Liver (tissue), 9 donors: Measurements from ENCODE around the gene PPP2R5B. TPM values are rescaled to one million over a fixed set of nuclear protein-coding genes. Genes with fewer than 3 reads are reported as not detected.

Experiments used
- DNase-seq: peaks from one replicate; pipeline ENCODE4 v3.0.0-alpha.2; 2017; ENCODE audit warnings: low spot score
- H3K27ac ChIP-seq, 2 donors: one replicate each; pipeline ENCODE4 v1.7.0; 2013; ENCODE audit warnings: inconsistent platforms in 2 of 2, low read length in 2 of 2, control low read depth in 1 of 2, low read depth in 1 of 2, mild to moderate bottlenecking in 1 of 2
- H3K27me3 ChIP-seq, 4 donors: one replicate each; pipeline versions ENCODE4 v1.6.1 to v1.7.0; 2013; ENCODE audit warnings: low read length in 3 of 4, inconsistent platforms in 1 of 4, mild to moderate bottlenecking in 1 of 4, moderate library complexity in 1 of 4; ENCODE audit not compliant: control insufficient read depth in 4 of 4, insufficient read depth in 4 of 4
- H3K36me3 ChIP-seq, 4 donors: one replicate each; pipeline versions ENCODE4 v1.6.1 to v1.7.0; 2013; ENCODE audit warnings: low read length in 3 of 4, mild to moderate bottlenecking in 3 of 4, low read depth in 1 of 4, moderate library complexity in 1 of 4; ENCODE audit not compliant: control insufficient read depth in 4 of 4, insufficient read depth in 3 of 4
- H3K4me1 ChIP-seq, 4 donors: one replicate each; pipeline versions ENCODE4 v1.6.1 to v1.7.0; 2013; ENCODE audit warnings: low read length in 3 of 4, mild to moderate bottlenecking in 3 of 4, moderate library complexity in 1 of 4; ENCODE audit not compliant: control insufficient read depth in 4 of 4, insufficient read depth in 4 of 4
- H3K4me3 ChIP-seq, 3 donors: one replicate each; pipeline versions ENCODE4 v1.6.1 to v1.7.0; 2013; ENCODE audit warnings: low read length in 3 of 3, control low read depth in 1 of 3, low read depth in 1 of 3, mild to moderate bottlenecking in 1 of 3
- H3K9ac ChIP-seq, 2 donors: one replicate each; pipeline ENCODE4 v1.7.0; 2013; ENCODE audit warnings: low read length in 2 of 2, mild to moderate bottlenecking in 2 of 2, moderate library complexity in 2 of 2, control low read depth in 1 of 2, low read depth in 1 of 2
- H3K9me3 ChIP-seq, 4 donors: one replicate each; pipeline versions ENCODE4 v1.6.1 to v1.7.0; 2013; ENCODE audit warnings: low read length in 3 of 4; ENCODE audit not compliant: control insufficient read depth in 4 of 4
- EGR1 ChIP-seq, 2 donors: IDR thresholded peaks; 2 replicates each; pipeline ENCODE4 v1.6.1; 2016 to 2018; ENCODE audit warnings: antibody characterized with exemption in 2 of 2, low read depth in 2 of 2
- FOXA1 ChIP-seq: IDR thresholded peaks from 2 replicates; pipeline ENCODE4 v1.6.1; 2016; ENCODE audit warnings: antibody characterized with exemption
- FOXA2 ChIP-seq: IDR thresholded peaks from 2 replicates; pipeline ENCODE4 v1.6.1; 2016; ENCODE audit warnings: antibody characterized with exemption
- GABPA ChIP-seq, 2 donors: IDR thresholded peaks in 1 of 2; conservative IDR thresholded peaks in 1 of 2; 2 replicates each; pipeline ENCODE4 v1.6.1; 2016; ENCODE audit warnings: antibody characterized with exemption in 2 of 2, mild to moderate bottlenecking in 1 of 2, moderate library complexity in 1 of 2
- HNF4A ChIP-seq, 2 donors: conservative IDR thresholded peaks; 2 replicates each; pipeline ENCODE4 v1.6.1; 2016; ENCODE audit warnings: antibody characterized with exemption in 2 of 2, mild to moderate bottlenecking in 2 of 2
- HNF4G ChIP-seq: IDR thresholded peaks from 2 replicates; pipeline ENCODE4 v1.6.1; 2016; ENCODE audit warnings: antibody characterized with exemption
- JUND ChIP-seq, 2 donors: IDR thresholded peaks; 2 replicates each; pipeline ENCODE4 v1.6.1; 2016; ENCODE audit warnings: antibody characterized with exemption in 2 of 2
- NR2F2 ChIP-seq: IDR thresholded peaks from 2 replicates; pipeline ENCODE4 v1.6.1; 2016; ENCODE audit warnings: antibody characterized with exemption
- RAD21 ChIP-seq, 2 donors: IDR thresholded peaks; 2 replicates each; pipeline ENCODE4 v1.6.1; 2016; ENCODE audit warnings: antibody characterized with exemption in 2 of 2, mild to moderate bottlenecking in 2 of 2
- RXRA ChIP-seq, 2 donors: IDR thresholded peaks; 2 replicates each; pipeline ENCODE4 v1.6.1; 2017 to 2018; ENCODE audit warnings: antibody characterized with exemption in 2 of 2, mild to moderate bottlenecking in 1 of 2
- SP1 ChIP-seq: IDR thresholded peaks from 2 replicates; pipeline ENCODE4 v1.6.1; 2018; ENCODE audit warnings: antibody characterized with exemption, mild to moderate bottlenecking
- TAF1 ChIP-seq: conservative IDR thresholded peaks from 2 replicates; pipeline ENCODE4 v1.6.1; 2016; ENCODE audit warnings: antibody characterized with exemption, mild to moderate bottlenecking
- YY1 ChIP-seq: IDR thresholded peaks from 2 replicates; pipeline ENCODE4 v1.6.1; 2016; ENCODE audit warnings: antibody characterized with exemption, mild to moderate bottlenecking
- WGBS: extraction: QIAGEN DNeasy Blood & Tissue Kit; methylation state at CpG from one replicate; pipeline ENCODE4 v1.1.7; 2013; 5-methylcytosine and 5-hydroxymethylcytosine counted together
- polyA plus RNA-seq, 2 donors: library from polyadenylated mRNA; stranded (reverse) in 1 of 2; unstranded in 1 of 2; fragments of 200-250 nt in 1 of 2; fragments of >200 nt in 1 of 2; fragmentation: Nextera tagmentation in 1 of 2; extraction: Ambion mirVana in 1 of 2; gene quantifications; one replicate each; pipeline versions ENCODE4 v1.2.1 to v1.2.3, GENCODE V29; 2013 to 2015
- total RNA-seq, 2 donors: library from RNA; depleted of rRNA; stranded (reverse); fragments of >200 nt; gene quantifications; one replicate each; pipeline ENCODE4 v1.2.3, GENCODE V29; 2014
- TF ChIP-seq, protein P1 (sequence below): IDR thresholded peaks from 2 replicates; pipeline ENCODE4 v1.6.1; 2016; ENCODE audit warnings: antibody characterized with exemption
- TF ChIP-seq, protein P2 (sequence below): IDR thresholded peaks from 2 replicates; pipeline ENCODE4 v1.6.1; 2016; ENCODE audit warnings: antibody characterized with exemption, mild to moderate bottlenecking
- TF ChIP-seq, protein P3 (sequence below): IDR thresholded peaks from 2 replicates; pipeline ENCODE4 v1.6.1; 2016; ENCODE audit warnings: antibody characterized with exemption
- TF ChIP-seq, protein P4 (sequence below): IDR thresholded peaks from 2 replicates; pipeline ENCODE4 v1.6.1; 2016; ENCODE audit warnings: antibody characterized with exemption
- TF ChIP-seq, protein P5 (sequence below): fragments of 150-350 bp; IDR thresholded peaks from 2 replicates; pipeline ENCODE4 v1.5.1; 2017; ENCODE audit warnings: improper control_type of control experiment, low read depth, low read length; ENCODE audit not compliant: missing input control
- donor health status: healthy.
- donor health status: healthy.
- donor health status: healthy.
- donor health status: healthy.
- donor health status: healthy.

Gene PPP2R5B
- total and polyA plus RNA-seq, 4 donors, result 2.9 to 6.6 (median 5.1) TPM

DNA sequence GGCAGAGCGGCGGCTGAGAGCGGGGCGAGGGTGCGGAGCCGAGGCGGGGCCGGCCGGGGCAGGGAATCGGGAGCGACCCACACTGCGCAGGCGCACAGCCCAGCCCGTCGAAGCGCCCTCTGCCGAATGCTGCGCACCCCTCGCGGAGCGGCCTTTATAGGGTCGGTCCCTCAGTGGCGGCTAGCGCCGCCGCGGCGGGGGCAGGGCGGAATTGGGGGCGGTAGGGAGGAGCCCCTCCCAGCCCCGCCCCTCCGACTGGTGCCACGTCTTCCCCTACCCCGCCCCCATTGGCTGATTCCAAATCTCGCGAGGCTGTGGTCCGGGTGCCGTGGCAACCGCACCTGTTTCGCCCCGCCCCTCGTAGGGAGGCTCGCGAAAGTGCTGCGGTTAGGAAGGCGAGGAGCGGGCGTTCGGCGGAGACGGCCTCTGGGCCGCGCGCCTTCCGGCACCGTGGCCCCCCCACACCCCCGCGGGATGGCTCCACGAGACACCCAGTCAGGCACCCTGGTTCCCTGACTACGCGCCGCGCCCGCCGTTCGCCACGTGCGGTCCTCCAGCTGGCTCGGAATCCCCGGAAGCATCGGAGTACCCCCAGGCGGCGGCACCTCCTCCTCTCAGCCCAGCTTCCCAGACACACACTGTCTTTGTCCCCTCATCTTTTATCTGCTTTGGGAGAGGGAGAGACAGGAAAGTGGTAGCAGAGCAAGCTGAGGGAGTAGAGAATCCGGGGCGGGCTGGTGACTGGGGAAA lies 45.8 kb upstream of the PPP2R5B start, which contains the start of gene EHD1:
TSS of gene EHD1 (minus strand) at position 128 of the 750 bp plus-strand sequence. CDS start 157 bp downstream, outside the sequence.
- Histone ChIP-seq H3K9me3 (no peaks in the 10 kb centered on the region), H3K27ac (peak within 1 kb of the TSS; percentile 86 to 90), H3K36me3 (no peaks in the 10 kb centered on the region), H3K4me1 (peaks cover 11 to 59% (median 50%) of the 10 kb centered on the region in 4 donors), H3K4me3 (peak within 1 kb of the TSS; percentile 82 to 96 (median 84)), H3K27me3 (no peaks in the 10 kb centered on the region), H3K9ac (peak within 1 kb of the TSS; percentile 76 to 88)
- DNase-seq, result peak; percentile 100
- peak in 1 of 2 donors; percentile 56 for TF ChIP-seq RAD21 (IDR thresholded peaks at IDR 0.05)
- TF ChIP-seq RXRA (IDR thresholded peaks at IDR 0.05), result peak in 1 of 2 donors; percentile 28
- TF ChIP-seq, protein P1, sequence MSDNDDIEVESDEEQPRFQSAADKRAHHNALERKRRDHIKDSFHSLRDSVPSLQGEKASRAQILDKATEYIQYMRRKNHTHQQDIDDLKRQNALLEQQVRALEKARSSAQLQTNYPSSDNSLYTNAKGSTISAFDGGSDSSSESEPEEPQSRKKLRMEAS, result no peak
- TF ChIP-seq SP1, result peak; percentile 81
- no peak for TF ChIP-seq HNF4G
- no peak for TF ChIP-seq GABPA (IDR thresholded peaks at IDR 0.05 in 1 of 2, conservative IDR thresholded peaks at IDR 0.05 in 1 of 2)
- peak in 1 of 2 donors; percentile 22 for TF ChIP-seq HNF4A (conservative IDR thresholded peaks at IDR 0.05)
- TF ChIP-seq YY1, result peak; percentile 51
- no peak for TF ChIP-seq FOXA1
- peak; percentile 95 for TF ChIP-seq TAF1
- TF ChIP-seq, protein P2, sequence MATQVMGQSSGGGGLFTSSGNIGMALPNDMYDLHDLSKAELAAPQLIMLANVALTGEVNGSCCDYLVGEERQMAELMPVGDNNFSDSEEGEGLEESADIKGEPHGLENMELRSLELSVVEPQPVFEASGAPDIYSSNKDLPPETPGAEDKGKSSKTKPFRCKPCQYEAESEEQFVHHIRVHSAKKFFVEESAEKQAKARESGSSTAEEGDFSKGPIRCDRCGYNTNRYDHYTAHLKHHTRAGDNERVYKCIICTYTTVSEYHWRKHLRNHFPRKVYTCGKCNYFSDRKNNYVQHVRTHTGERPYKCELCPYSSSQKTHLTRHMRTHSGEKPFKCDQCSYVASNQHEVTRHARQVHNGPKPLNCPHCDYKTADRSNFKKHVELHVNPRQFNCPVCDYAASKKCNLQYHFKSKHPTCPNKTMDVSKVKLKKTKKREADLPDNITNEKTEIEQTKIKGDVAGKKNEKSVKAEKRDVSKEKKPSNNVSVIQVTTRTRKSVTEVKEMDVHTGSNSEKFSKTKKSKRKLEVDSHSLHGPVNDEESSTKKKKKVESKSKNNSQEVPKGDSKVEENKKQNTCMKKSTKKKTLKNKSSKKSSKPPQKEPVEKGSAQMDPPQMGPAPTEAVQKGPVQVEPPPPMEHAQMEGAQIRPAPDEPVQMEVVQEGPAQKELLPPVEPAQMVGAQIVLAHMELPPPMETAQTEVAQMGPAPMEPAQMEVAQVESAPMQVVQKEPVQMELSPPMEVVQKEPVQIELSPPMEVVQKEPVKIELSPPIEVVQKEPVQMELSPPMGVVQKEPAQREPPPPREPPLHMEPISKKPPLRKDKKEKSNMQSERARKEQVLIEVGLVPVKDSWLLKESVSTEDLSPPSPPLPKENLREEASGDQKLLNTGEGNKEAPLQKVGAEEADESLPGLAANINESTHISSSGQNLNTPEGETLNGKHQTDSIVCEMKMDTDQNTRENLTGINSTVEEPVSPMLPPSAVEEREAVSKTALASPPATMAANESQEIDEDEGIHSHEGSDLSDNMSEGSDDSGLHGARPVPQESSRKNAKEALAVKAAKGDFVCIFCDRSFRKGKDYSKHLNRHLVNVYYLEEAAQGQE, result peak; percentile 84
- TF ChIP-seq, protein P3, sequence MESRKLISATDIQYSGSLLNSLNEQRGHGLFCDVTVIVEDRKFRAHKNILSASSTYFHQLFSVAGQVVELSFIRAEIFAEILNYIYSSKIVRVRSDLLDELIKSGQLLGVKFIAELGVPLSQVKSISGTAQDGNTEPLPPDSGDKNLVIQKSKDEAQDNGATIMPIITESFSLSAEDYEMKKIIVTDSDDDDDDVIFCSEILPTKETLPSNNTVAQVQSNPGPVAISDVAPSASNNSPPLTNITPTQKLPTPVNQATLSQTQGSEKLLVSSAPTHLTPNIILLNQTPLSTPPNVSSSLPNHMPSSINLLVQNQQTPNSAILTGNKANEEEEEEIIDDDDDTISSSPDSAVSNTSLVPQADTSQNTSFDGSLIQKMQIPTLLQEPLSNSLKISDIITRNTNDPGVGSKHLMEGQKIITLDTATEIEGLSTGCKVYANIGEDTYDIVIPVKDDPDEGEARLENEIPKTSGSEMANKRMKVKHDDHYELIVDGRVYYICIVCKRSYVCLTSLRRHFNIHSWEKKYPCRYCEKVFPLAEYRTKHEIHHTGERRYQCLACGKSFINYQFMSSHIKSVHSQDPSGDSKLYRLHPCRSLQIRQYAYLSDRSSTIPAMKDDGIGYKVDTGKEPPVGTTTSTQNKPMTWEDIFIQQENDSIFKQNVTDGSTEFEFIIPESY, result peak; percentile 99
- TF ChIP-seq FOXA2, result no peak
- TF ChIP-seq, protein P4, sequence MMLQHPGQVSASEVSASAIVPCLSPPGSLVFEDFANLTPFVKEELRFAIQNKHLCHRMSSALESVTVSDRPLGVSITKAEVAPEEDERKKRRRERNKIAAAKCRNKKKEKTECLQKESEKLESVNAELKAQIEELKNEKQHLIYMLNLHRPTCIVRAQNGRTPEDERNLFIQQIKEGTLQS, result no peak
- peak in 1 of 2 donors; percentile 57 for TF ChIP-seq EGR1 (IDR thresholded peaks at IDR 0.05; ENCODE audit: low read depth in 2 of 2)
- TF ChIP-seq JUND (IDR thresholded peaks at IDR 0.05), result no peak
- TF ChIP-seq, protein P5, sequence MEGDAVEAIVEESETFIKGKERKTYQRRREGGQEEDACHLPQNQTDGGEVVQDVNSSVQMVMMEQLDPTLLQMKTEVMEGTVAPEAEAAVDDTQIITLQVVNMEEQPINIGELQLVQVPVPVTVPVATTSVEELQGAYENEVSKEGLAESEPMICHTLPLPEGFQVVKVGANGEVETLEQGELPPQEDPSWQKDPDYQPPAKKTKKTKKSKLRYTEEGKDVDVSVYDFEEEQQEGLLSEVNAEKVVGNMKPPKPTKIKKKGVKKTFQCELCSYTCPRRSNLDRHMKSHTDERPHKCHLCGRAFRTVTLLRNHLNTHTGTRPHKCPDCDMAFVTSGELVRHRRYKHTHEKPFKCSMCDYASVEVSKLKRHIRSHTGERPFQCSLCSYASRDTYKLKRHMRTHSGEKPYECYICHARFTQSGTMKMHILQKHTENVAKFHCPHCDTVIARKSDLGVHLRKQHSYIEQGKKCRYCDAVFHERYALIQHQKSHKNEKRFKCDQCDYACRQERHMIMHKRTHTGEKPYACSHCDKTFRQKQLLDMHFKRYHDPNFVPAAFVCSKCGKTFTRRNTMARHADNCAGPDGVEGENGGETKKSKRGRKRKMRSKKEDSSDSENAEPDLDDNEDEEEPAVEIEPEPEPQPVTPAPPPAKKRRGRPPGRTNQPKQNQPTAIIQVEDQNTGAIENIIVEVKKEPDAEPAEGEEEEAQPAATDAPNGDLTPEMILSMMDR, result peak; percentile 35
- TF ChIP-seq NR2F2, result no peak
- under 1% methylated on average over 75 of the region's 75 CpGs for WGBS
